Measurements from ENCODE around the gene MS4A15.

DNA sequence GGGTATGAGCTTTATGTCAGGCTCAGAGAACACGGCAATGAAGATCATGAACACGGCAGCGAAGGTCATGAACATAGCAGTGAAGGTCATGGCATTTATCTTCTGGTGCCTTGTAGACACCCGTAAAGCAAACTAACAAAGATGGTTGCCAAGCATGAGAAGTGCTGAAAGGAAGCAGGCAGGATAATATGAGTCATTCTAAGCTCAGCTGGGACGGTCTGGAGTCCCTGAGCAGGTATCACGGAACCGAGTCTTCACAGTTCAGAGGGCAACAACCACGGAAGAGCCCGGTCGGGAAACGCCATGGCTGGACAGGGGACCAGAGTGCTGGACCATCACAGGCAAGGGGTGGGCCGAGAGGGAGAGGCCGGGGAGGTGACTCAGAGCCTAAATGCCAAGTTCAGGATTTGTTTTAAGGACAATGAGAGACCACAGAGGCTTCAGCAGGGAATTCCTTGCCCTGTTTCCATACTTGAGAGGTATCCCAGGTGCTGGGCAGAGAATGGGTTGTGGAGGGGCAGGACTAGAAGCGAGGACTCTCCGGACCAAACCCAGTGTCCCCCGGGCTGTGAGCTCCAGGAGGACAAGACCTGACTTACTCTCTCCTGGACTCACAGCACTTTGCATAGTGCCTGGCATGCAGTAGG is 15.3 kb downstream of the MS4A15 start:
- TF ChIP-seq, protein P1, sequence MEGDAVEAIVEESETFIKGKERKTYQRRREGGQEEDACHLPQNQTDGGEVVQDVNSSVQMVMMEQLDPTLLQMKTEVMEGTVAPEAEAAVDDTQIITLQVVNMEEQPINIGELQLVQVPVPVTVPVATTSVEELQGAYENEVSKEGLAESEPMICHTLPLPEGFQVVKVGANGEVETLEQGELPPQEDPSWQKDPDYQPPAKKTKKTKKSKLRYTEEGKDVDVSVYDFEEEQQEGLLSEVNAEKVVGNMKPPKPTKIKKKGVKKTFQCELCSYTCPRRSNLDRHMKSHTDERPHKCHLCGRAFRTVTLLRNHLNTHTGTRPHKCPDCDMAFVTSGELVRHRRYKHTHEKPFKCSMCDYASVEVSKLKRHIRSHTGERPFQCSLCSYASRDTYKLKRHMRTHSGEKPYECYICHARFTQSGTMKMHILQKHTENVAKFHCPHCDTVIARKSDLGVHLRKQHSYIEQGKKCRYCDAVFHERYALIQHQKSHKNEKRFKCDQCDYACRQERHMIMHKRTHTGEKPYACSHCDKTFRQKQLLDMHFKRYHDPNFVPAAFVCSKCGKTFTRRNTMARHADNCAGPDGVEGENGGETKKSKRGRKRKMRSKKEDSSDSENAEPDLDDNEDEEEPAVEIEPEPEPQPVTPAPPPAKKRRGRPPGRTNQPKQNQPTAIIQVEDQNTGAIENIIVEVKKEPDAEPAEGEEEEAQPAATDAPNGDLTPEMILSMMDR (IDR thresholded peaks at IDR 0.05 in 8 of 11, conservative IDR thresholded peaks at IDR 0.05 in 3 of 11), result no peak
- TF ChIP-seq POLR2A (IDR thresholded peaks at IDR 0.05), result no peak
